DOHH2 (cell line): Measurements from ENCODE around the gene RBM25.
A peak's percentile ranks its signal among the peaks of the same experiment; 100 is the strongest.

Experiments
- H3F3A ChIP-seq: fragments of 200-600 bp; sonication (generic), shearing (Covaris generic); 2 replicates; pipeline ENCODE4 v1.6.0; 2016; ENCODE audit warnings: antibody characterized with exemption, mild to moderate bottlenecking; ENCODE audit not compliant: control insufficient read depth, insufficient read depth
- H3K27ac ChIP-seq: fragments of 200-600 bp; sonication (generic); 2 replicates; pipeline ENCODE4 v1.5.1; 2014; ENCODE audit warnings: low read depth, mild to moderate bottlenecking, low read length, moderate library complexity
- H3K27me3 ChIP-seq: fragments of 200-600 bp; sonication (generic); 2 replicates; pipeline ENCODE4 v1.6.1; 2014; ENCODE audit warnings: mild to moderate bottlenecking, low read length, mixed read lengths; ENCODE audit not compliant: control insufficient read depth
- H3K36me3 ChIP-seq: fragments of 200-600 bp; sonication (generic); 2 replicates; pipeline ENCODE4 v1.6.1; 2014; ENCODE audit warnings: mild to moderate bottlenecking, low read length, moderate library complexity, mixed read lengths; ENCODE audit not compliant: control insufficient read depth
- H3K4me1 ChIP-seq: fragments of 200-600 bp; sonication (generic); 2 replicates; pipeline ENCODE4 v1.6.1; 2014; ENCODE audit warnings: mild to moderate bottlenecking, low read length, mixed read lengths; ENCODE audit not compliant: control insufficient read depth
- H3K4me2 ChIP-seq: fragments of 200-600 bp; sonication (generic); 2 replicates; pipeline ENCODE4 v1.6.0; 2014; ENCODE audit warnings: mild to moderate bottlenecking, low read length, moderate library complexity
- H3K4me3 ChIP-seq: fragments of 200-600 bp; sonication (generic); 2 replicates; pipeline ENCODE4 v1.5.1; 2014; ENCODE audit warnings: mild to moderate bottlenecking, low read length, mixed read lengths
- H3K79me2 ChIP-seq: fragments of 200-600 bp; sonication (generic); 2 replicates; pipeline ENCODE4 v1.6.1; 2014; ENCODE audit warnings: mild to moderate bottlenecking, low read length, mixed read lengths; ENCODE audit not compliant: control insufficient read depth
- H3K9me2 ChIP-seq: fragments of 200-600 bp; sonication (generic); replicated peaks from 2 replicates; pipeline ENCODE4 v1.6.1; 2014; ENCODE audit warnings: mild to moderate bottlenecking, low read length, mixed read lengths; ENCODE audit not compliant: control insufficient read depth
- H3K9me3 ChIP-seq: fragments of 200-600 bp; sonication (generic); 2 replicates; pipeline ENCODE4 v1.6.1; 2014; ENCODE audit warnings: antibody characterized with exemption, low read length, mixed read lengths; ENCODE audit not compliant: control insufficient read depth, insufficient read depth
- H4K20me1 ChIP-seq: fragments of 200-600 bp; sonication (generic); 2 replicates; pipeline ENCODE4 v1.6.0; 2014; ENCODE audit warnings: low read depth, mild to moderate bottlenecking, antibody characterized with exemption, low read length, moderate library complexity; ENCODE audit not compliant: control insufficient read depth, insufficient read depth
- EZH2phosphoT487 ChIP-seq: fragments of 200-600 bp; sonication (generic); IDR thresholded peaks from 2 replicates; pipeline ENCODE4 v1.6.1; 2017; ENCODE audit warnings: borderline replicate concordance, mild to moderate bottlenecking, antibody characterized with exemption, low read length, moderate library complexity, mixed read lengths
- TF ChIP-seq, protein P1 (sequence below): fragments of 200-600 bp; sonication (generic); IDR thresholded peaks from one replicate; pipeline ENCODE4 v1.5.1; 2014; ENCODE audit warnings: antibody characterized with exemption, mild to moderate bottlenecking, low read depth, low read length; ENCODE audit not compliant: poor library complexity, severe bottlenecking

The RBM25 gene

DNA sequence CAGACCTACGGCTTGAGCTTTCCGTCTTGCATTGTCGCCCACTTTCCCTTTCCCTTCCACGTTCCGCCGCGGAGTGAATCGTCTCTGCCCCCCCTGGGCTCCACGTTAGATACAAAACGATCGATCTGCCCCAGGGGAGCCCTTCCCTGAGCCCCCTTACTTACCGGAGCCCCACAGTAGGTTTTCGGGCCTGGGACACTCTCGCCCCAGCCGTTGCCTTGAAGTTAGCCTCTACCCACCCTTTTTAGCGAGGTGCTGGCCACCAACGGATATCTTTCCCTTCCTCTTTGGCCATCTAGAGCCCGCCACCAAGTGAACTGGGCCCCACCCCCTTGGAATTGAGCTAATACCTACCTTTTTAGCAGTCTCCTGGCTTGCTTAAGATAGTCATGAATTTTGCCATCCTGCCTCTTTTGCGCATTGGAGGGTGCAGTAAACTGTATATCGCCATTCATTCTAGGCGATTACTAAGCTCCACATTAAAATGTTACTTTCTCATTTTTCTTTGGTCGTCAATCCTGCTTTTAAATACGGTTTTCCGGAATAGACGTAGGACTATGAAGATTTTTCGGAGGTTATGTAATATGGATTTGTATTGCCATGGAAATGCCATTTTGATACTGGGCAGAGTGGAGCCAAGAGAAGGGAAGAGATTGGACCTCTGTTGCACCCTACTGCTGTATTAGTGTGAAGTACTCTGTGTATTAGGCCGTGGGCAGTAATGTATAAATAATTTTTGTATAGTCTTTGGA lies 764 bp downstream of the RBM25 start:
- Histone ChIP-seq H3K36me3 (peaks cover 52% of the 10 kb centered on the region), H3K9me3 (no peaks in the 10 kb centered on the region), H3K4me1 (peaks cover 39% of the 10 kb centered on the region), H3K9me2 (no peaks in the 10 kb centered on the region), H3K27ac (peak overlapping the region; percentile 77), H3K27me3 (no peaks in the 10 kb centered on the region), H4K20me1 (peaks cover 33% of the 10 kb centered on the region), H3K79me2 (peaks cover 67% of the 10 kb centered on the region), H3K4me2 (peak overlapping the region; percentile 66), H3F3A (peaks cover 4% of the 10 kb centered on the region; the same call in 1 of the 2 replicates), H3K4me3 (peak overlapping the region; percentile 98)
- TF ChIP-seq EZH2phosphoT487: no peak
- TF ChIP-seq, protein P1, sequence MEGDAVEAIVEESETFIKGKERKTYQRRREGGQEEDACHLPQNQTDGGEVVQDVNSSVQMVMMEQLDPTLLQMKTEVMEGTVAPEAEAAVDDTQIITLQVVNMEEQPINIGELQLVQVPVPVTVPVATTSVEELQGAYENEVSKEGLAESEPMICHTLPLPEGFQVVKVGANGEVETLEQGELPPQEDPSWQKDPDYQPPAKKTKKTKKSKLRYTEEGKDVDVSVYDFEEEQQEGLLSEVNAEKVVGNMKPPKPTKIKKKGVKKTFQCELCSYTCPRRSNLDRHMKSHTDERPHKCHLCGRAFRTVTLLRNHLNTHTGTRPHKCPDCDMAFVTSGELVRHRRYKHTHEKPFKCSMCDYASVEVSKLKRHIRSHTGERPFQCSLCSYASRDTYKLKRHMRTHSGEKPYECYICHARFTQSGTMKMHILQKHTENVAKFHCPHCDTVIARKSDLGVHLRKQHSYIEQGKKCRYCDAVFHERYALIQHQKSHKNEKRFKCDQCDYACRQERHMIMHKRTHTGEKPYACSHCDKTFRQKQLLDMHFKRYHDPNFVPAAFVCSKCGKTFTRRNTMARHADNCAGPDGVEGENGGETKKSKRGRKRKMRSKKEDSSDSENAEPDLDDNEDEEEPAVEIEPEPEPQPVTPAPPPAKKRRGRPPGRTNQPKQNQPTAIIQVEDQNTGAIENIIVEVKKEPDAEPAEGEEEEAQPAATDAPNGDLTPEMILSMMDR: peak; percentile 10

DNA sequence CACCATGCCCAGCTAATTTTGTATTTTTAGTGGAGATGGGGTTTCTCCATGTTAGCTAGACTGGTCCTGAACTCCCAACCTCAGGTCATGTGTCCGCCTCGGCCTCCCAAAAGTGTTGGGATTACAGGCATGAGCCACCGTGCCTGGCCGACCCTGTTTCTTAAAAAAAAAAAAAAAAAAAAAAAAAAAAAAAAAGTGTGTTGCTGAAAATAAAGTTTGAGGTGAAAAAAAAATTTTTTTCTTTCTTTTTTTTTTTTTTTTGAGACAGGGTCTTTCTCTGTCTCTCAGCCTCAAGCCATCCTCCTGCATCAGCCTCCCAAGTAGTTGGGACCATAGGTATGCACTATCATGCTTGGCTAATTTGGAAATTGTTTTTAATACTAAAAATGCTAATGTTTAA lies 11.3 kb downstream of the RBM25 start:
- H3K4me3 ChIP-seq: no peak overlapping the region
- TF ChIP-seq, protein P1: no peak
- TF ChIP-seq EZH2phosphoT487: no peak
- peaks cover 77% of the 10 kb centered on the region for H3K36me3 ChIP-seq
- H3K9me2 ChIP-seq: no peaks in the 10 kb centered on the region
- H3K27ac ChIP-seq: no peak overlapping the region
- no peak overlapping the region for H3K4me2 ChIP-seq
- H3K4me1 ChIP-seq: no peaks in the 10 kb centered on the region
- H3F3A ChIP-seq: peaks cover 3% of the 10 kb centered on the region; the same call in 1 of the 2 replicates
- H3K9me3 ChIP-seq: no peaks in the 10 kb centered on the region
- H4K20me1 ChIP-seq: 0 out of 2 replicates have a peak, but pooled peaks cover under 1% of the 10 kb centered on the region
- H3K27me3 ChIP-seq: no peaks in the 10 kb centered on the region
- H3K79me2 ChIP-seq: peaks cover 100% of the 10 kb centered on the region

DNA sequence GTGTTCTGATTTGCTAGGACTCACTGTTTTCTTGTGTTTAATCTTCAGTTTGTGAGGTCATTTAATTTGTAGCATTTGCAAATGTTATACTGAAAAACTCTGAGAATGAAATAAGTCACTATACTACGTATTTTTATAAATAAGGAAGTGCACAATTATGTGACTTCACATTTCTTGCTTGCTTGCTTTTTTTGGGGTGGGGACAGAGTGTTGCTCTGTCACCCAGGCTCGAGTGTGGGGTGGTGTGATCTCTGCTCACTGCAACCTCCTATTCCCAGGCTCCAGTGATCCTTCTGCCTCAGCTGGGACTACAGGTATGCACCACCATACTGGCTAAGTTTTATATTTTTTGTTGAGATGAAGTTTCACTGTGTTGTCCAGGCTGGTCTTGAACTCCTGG lies 32.7 kb downstream of the RBM25 start:
- Histone ChIP-seq H3F3A (0 out of 2 replicates have a peak, but pooled peaks cover 2% of the 10 kb centered on the region), H3K27me3 (no peaks in the 10 kb centered on the region), H4K20me1 (no peaks in the 10 kb centered on the region), H3K79me2 (peaks cover 74% of the 10 kb centered on the region), H3K4me2 (no peak overlapping the region), H3K27ac (no peak overlapping the region), H3K9me2 (no peaks in the 10 kb centered on the region), H3K9me3 (no peaks in the 10 kb centered on the region), H3K36me3 (peaks cover 72% of the 10 kb centered on the region), H3K4me3 (no peak overlapping the region), H3K4me1 (no peaks in the 10 kb centered on the region)
- TF ChIP-seq EZH2phosphoT487: no peak
- TF ChIP-seq, protein P1: no peak
